COLO668 (cell line): ENCODE results near the gene USHBP1.
"Not testable (repeated sequence)": the region's sequence is repeated elsewhere in the genome, so short reads cannot be mapped to it uniquely, and the experiment has no call there.

ENCODE experiments used
- DNase-seq: peaks from one replicate; lab custom pipeline; 2025; ENCODE audit not compliant: unreplicated experiment; lab: John Stamatoyannopoulos, UW

Gene USHBP1

GRCh38 chr19:17296976-17297375, 32.4 kb upstream of the USHBP1 start:
- DNase-seq: no peak

DNA sequence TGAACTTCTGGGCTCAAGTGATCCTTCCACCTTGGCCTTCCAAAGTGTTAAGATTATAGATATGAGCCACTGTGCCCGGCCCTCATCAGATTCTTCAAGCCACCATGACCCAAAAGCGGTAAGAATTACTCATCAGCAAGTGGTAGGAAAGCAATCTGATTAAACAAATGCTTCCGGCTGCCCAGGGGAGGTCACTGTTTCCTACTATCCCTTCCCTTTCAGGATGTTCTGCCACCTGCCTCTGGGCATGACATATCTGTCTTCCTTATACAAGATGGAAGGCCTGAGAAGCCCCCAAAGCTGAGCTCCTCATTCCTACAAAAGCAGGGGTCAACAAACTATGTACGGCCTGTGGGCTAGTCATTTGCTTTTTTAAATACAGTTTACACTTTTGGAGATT, 31.7 kb upstream of the USHBP1 start:
- DNase-seq: peak; percentile 28

DNA sequence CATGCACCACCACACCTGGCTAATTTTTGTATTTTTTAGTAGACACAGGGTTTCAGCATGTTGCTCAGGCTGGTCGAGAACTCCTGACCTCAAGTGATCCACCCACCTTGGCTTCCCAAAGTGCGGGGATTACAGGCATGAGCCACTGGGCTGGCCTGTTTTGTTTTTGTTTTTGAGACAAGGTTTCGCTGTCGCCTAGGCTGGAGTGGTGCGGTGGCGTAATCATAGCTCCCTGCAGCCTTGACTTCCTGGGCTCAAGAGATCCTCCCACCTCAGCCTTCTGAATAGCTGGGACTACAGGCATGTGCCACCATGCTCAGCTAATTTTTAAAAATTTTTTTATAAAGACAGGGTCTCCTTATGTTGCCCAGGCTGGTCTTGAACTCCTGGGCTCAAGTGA, 31.0 kb upstream of the USHBP1 start:
- not testable (repeated sequence) for DNase-seq

GRCh38 chr19:17294051-17294891, 29.7 kb upstream of the USHBP1 start:
- peak; percentile 34 for DNase-seq

DNA sequence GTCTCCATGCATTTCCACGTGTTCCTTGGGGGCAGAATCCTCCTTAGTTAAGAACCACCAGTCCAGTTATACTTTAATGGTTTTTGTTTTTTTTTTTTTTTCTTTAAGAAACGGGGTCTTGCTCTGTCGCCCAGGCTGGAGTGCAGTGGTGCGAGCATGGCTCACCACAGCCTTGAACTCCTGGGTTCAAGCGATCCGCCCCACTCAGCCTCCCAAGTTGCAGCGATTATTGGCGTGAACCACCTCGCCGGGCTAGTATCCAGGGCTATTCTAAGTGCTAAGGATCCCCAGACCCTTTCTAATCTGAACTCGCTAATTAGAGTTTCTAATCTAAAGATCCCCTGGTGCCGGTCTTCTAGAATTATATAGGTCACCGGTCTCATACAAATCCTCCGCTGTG, 29.1 kb upstream of the USHBP1 start:
- no peak for DNase-seq

GRCh38 chr19:17292301-17293074, 27.9 kb upstream of the USHBP1 start:
- peak; percentile 24 for DNase-seq

DNA sequence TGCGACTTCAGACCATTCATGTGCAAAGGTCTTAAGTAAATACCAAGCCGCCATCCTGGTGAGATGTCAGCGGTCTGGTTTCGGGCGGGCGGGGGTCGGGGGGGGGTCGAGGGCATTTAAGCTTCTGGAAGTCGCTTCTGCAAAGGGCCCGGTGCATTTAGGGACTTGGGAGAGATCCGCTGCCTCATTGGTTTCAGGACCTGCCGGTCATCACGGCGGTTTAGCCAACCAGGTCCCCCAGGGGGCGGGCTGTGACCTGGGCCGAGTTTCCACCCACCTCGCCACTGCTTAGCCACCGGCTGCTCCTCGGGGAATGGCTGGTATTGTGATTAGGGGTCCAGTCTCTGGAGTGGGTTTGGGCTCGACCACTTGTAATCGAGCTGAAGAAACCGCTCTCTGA, 24.9 kb upstream of the USHBP1 start:
- DNase-seq: peak; percentile 6

GRCh38 chr19:17286752-17287151, 22.2 kb upstream of the USHBP1 start:
- DNase-seq: no peak

DNA sequence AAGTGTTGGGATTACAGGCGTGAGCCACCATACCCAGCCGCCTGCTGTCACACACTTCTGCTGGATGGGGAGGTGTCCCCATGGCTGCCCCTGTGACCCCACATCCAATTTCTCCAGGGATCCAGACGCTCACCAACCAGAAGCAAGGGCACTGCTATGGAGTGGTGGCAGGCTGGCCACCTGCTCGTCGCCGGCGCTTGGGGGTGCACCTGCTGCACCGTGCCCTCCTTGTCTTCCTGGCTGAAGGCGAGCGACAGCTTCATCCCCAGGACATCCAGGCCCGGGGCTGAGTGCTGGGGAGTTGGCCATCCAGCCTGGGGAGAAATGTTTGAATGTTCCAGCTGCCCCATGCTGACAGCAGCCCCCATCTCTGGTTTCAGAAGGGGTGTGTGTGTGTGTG, 21.7 kb upstream of the USHBP1 start:
- no peak for DNase-seq

- no peak for DNase-seq
These were observed 21.0 kb upstream of the USHBP1 start for GRCh38 chr19:17285415-17286135.

GRCh38 chr19:17283504-17283996, 19.0 kb upstream of the USHBP1 start:
- DNase-seq: no peak

DNA sequence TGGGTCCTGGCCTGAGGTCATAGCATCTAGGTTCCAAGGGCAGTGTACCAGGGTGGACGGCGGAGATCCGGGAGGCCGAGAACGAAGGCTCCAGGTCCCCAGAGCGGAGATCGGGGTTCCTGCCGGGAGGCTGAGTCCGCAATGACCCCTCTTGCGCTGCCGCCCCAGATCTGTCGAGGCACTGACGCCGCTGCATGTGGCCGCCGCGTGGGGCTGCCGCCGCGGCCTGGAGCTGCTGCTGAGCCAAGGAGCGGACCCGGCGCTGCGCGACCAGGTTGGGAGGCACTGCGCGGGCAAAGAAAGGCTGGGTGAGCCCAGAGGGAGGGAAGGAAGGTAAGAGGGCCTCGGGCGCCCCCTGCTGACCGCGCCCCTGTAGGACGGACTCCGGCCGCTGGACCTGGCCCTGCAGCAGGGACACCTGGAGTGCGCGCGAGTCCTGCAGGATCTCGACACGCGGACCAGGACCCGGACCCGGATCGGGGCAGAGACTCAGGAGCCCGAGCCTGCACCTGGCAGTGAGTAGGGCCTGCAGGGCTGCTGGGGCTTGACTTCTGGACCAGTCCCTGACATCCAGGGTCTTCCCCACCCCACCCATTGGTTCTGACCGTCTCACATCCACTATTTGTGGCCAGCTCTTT, 18.1 kb upstream of the USHBP1 start:
- peak; percentile 91 for DNase-seq

DNA sequence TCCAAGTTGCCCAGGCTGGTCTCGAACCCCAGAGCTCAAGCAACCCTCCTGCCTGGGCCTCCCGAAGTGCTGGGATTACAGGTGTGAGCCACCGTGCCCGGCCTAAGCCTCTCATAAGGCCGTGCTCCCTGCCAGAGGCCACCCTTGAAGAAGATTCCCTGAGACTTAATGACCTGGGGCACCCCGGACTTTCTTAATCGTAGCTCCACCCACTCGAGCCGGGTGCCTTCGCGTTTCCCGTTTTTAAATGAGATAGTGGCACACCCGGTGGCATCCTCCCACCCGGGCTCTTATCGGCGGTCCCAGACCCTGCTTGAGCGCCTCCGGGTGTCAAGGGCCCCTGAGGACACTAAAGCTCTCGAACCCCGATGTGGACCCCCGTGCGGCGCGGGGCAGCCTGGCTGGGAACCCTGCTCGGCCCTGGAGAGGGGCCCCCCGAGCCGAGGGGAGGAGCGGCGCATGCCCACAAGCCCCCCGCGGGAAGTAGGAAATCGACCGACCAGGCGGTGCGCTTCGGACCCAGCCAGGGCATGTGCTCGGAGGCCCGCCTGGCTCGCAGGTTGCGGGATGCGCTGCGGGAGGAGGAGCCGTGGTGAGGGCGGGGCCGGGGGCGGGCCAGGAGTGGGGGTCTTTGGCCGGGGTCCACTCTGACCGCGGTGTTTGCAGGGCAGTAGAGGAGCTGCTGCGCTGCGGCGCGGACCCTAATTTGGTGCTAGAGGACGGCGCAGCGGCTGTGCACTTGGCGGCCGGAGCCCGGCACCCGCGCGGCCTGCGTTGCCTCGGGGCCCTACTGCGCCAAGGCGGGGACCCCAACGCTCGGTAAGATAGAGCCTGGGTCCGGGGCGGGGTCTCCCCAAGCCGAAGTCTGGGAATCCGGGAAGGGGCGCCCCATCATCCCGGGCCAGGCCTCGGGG, 17.1 kb upstream of the USHBP1 start, which contains the start of gene ANKLE1:
Gene ANKLE1 (plus strand): TSS at position 511 of the 914 bp plus-strand sequence. CDS start 20 bp downstream, at position 531.
- DNase-seq: peak; percentile 29

DNA sequence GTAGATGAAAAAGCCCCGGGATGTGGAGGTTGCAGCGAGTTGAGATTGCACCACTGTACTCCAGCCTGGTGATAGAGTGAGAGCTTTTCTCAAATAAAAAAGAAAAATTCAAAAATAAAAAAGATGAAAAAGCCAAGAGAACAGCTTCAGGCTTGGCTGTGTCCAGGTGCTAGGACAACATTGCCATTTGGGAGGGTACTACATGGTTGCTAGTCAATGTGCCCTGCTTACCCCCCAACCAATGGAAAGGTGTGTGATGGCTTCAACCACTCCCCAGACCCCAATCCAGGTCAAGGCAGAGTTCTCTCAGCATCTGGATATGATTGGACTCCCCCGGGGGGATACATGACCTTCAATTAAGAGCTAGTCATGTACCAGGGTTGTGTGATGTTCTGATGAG, 14.9 kb upstream of the USHBP1 start:
- DNase-seq: no peak

- no peak for DNase-seq
These were observed 11.1 kb upstream of the USHBP1 start for GRCh38 chr19:17275441-17276175.

- DNase-seq: not testable (repeated sequence)
These were observed 10.3 kb upstream of the USHBP1 start for GRCh38 chr19:17274892-17275291.

DNA sequence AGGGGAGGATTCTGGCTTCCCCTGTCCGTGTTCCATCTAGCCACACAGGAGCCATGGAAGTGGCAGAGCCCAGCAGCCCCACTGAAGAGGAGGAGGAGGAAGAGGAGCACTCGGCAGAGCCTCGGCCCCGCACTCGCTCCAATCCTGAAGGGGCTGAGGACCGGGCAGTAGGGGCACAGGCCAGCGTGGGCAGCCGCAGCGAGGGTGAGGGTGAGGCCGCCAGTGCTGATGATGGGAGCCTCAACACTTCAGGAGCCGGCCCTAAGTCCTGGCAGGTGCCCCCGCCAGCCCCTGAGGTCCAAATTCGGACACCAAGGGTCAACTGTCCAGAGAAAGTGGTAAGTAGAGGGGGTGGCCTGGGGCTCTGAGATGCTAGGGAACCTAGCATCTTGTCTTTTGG, 4.2 kb upstream of the USHBP1 start:
- DNase-seq: no peak

DNA sequence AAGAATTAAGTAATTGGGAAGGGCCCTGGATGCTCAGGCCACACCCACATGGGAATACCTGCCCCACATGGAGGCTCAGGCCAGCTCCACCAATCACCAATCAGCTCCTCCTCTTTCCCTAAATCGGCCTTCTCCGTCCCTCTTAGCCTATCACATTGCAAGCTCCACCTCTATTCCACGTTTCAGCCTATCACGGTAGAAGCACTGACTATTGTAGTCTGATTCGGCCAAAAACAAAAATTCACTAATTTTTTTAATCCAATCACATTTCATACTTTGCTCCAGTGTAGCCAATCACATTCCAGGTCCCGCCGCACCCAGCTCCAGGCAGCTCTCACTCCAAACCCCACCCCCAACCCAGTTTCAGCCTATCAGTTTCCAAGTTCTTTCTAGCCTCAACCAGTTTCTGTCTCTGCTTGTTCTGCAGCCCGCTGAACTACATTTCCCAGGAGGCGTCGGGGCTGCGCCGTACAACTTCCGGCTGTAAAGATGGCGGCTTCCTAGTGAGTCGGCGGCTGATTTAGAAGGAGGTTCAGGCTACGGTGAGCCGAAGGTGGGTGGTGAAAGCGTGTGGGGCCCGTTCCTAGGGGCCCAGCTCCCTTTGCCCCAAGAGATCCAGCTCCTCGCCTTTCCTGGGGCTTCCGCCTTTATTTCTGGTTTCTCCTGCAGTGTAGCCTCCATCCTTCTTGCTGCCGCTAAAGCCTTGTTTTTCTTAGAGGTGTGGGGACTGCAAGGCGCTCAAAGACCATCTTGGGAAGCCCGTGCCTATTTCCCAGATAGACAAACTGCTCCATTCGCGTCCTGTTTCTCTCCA, 2.6 kb upstream of the USHBP1 start, which contains the start of gene BABAM1:
Gene BABAM1 (plus strand): TSS at position 469 of the 814 bp plus-strand sequence. CDS start 1,364 bp downstream, outside the sequence.
- peak; percentile 91 for DNase-seq
